Testis (tissue), 3 donors: ENCODE measurements around the gene GRHPR. TPM values are rescaled to one million over a fixed set of nuclear protein-coding genes. Genes with fewer than 3 reads are reported as not detected.

Experiments used
- DNase-seq: peaks from one replicate; pipeline ENCODE4 v3.0.0-alpha.2; 2019
- H3K27ac ChIP-seq, 2 donors: fragments of 200-600 bp; sonication (generic); one replicate each; pipeline ENCODE4 v1.5.1; 2019
- H3K27me3 ChIP-seq: fragments of 200-600 bp; sonication (generic); one replicate; pipeline ENCODE4 v1.5.1; 2019
- H3K36me3 ChIP-seq: fragments of 200-600 bp; sonication (generic); one replicate; pipeline ENCODE4 v1.5.1; 2017; ENCODE audit warnings: low read depth; ENCODE audit errors: missing control alignments
- H3K4me1 ChIP-seq: fragments of 200-600 bp; sonication (generic); one replicate; pipeline ENCODE4 v1.5.1; 2019
- H3K4me3 ChIP-seq, 2 donors: fragments of 200-600 bp; sonication (generic); one replicate each; pipeline ENCODE4 v1.5.1; 2017 to 2019
- H3K9me3 ChIP-seq: fragments of 200-600 bp; sonication (generic); one replicate; pipeline ENCODE4 v1.5.1; 2017
- CTCF ChIP-seq, 3 experiments: fragments of 450-650 bp in 2 of 3; fragments of 200-600 bp in 1 of 3; sonication (generic) in 1 of 3; IDR thresholded peaks; one replicate each; pipeline ENCODE4 v1.5.1; 2016 to 2019; ENCODE audit warnings: antibody characterized with exemption in 3 of 3, mild to moderate bottlenecking in 2 of 3, moderate library complexity in 1 of 3
- POLR2A ChIP-seq: fragments of 450-650 bp; IDR thresholded peaks from one replicate; pipeline ENCODE4 v1.6.1; 2017; ENCODE audit warnings: antibody characterized with exemption, mild to moderate bottlenecking, moderate library complexity
- WGBS, 2 donors: methylation state at CpG; one replicate each; pipeline ENCODE4 v1.1.5; 2018; 5-methylcytosine and 5-hydroxymethylcytosine counted together
- intact Hi-C: fragments of 100-400 bp; cut with DNase I; formaldehyde crosslinking; loops from one replicate; pipeline ENCODE4 v1.15.1; 2023; ENCODE audit warnings: low total_unique reads
- polyA plus RNA-seq: library from polyadenylated mRNA; stranded (reverse); fragments of 350-450 nt; fragmentation: Illumina TruSeq; extraction: RNeasy Lipid Tissue Mini Kit (QIAGEN cat#74804); gene quantifications from one replicate; pipeline ENCODE4 v1.2.3, GENCODE V29; 2014; ENCODE audit warnings: low read depth, low replicate concordance; ENCODE audit not compliant: insufficient read depth
- total RNA-seq, 2 donors: library from RNA; depleted of rRNA; stranded (reverse); fragments of >200 nt; gene quantifications; one replicate each; pipeline ENCODE4 v1.2.3, GENCODE V29; 2016

GRHPR gene
- total and polyA plus RNA-seq, 3 donors from 2014 or later: 130 to 262 (median 195) TPM

GRCh38 chr9:37417252-37417803 is 5.2 kb upstream of the GRHPR start:
- Histone ChIP-seq H3K9me3 (no peaks in the 10 kb centered on the region), H3K27ac (no peak overlapping the region), H3K36me3 (no peaks in the 10 kb centered on the region), H3K4me1 (peaks cover 12% of the 10 kb centered on the region), H3K27me3 (no peaks in the 10 kb centered on the region), H3K4me3 (no peak overlapping the region)
- no peak for DNase-seq
- intact Hi-C loops: no loop called here
- TF ChIP-seq CTCF (IDR thresholded peaks at IDR 0.05): no peak
- TF ChIP-seq POLR2A: no peak
- 81 to 89% methylated on average over 6 to 9 of the region's 9 CpGs for whole genome bisulfite sequencing, 2 donors

GRCh38 chr9:37417857-37418618 is 4.5 kb upstream of the GRHPR start:
- TF ChIP-seq POLR2A: no peak
- TF ChIP-seq CTCF (IDR thresholded peaks at IDR 0.05): no peak
- Histone ChIP-seq H3K27me3 (no peaks in the 10 kb centered on the region), H3K9me3 (no peaks in the 10 kb centered on the region), H3K4me3 (no peak overlapping the region), H3K4me1 (peaks cover 12% of the 10 kb centered on the region), H3K36me3 (no peaks in the 10 kb centered on the region), H3K27ac (no peak overlapping the region)
- 89 to 91% methylated on average over 7 to 9 of the region's 9 CpGs for WGBS, 2 donors
- intact Hi-C loops: no loop called here
- no peak for DNase-seq

- H3K36me3 ChIP-seq: no peaks in the 10 kb centered on the region
- no peak for DNase-seq
- no peaks in the 10 kb centered on the region for H3K27me3 ChIP-seq
- H3K27ac ChIP-seq: no peak overlapping the region
- TF ChIP-seq CTCF (IDR thresholded peaks at IDR 0.05) (no peak), POLR2A (no peak)
- H3K9me3 ChIP-seq: no peaks in the 10 kb centered on the region
- intact Hi-C loops: no loop called here
- H3K4me3 ChIP-seq: no peak overlapping the region
- WGBS, 2 donors: 88 to 89% methylated on average over 5 of the region's 5 CpGs
- H3K4me1 ChIP-seq: peaks cover 22% of the 10 kb centered on the region
Observed at GRCh38 chr9:37419204-37419603, 3.3 kb upstream of the GRHPR start.

GRCh38 chr9:37420271-37421215 is 2.0 kb upstream of the GRHPR start:
- no peak for DNase-seq
- H3K9me3 ChIP-seq: no peaks in the 10 kb centered on the region
- WGBS, 2 donors: 86 to 88% methylated on average over 12 of the region's 12 CpGs
- H3K27me3 ChIP-seq: no peaks in the 10 kb centered on the region
- no peak overlapping the region for H3K4me3 ChIP-seq
- H3K36me3 ChIP-seq: no peaks in the 10 kb centered on the region
- intact Hi-C loops: no loop called here
- TF ChIP-seq CTCF (IDR thresholded peaks at IDR 0.05): no peak
- no peak for TF ChIP-seq POLR2A
- H3K27ac ChIP-seq: no peak overlapping the region
- H3K4me1 ChIP-seq: peaks cover 28% of the 10 kb centered on the region
